ENCODE results near the gene SLC25A18. TPM values are rescaled to one million over a fixed set of nuclear protein-coding genes. Genes with fewer than 3 reads are reported as not detected.
A peak's percentile ranks its signal among the peaks of the same experiment; 100 is the strongest.
"Not testable (repeated sequence)": the region's sequence is repeated elsewhere in the genome, so short reads cannot be mapped to it uniquely, and the experiment has no call there.

Gene SLC25A18
- total RNA-seq, 1 donor from 2014 or later: 6.0 TPM

DNA sequence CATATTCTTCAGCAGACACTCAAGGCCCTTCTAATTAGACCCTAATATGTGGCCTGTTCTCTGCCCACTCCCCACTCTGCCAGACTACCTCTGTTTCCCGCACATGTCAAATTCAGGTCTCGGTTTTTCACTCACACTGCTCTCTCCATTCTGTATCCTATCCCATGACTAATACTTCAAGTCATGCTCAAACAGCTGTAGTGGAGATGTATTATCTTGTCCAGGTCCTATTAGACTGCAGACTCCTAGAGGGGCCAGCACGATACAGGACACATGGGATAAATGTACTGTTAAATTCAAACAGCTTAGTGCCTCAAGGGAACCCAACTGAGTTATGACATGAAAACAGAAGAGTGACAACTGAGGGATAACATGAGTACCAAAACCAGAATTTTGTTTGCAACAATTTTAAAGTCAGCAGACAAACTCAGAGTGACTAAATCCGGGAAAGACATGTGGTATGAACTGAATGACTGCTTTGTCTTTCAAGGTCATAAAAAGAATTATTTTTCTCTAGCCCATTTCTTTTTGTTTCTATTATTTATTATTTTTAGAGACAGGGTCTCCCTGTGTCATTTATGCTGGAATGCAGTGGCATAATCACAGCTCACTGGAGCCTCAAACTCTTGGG, 44.7 kb downstream of the SLC25A18 start:
- no peak for DNase-seq (ENCODE audit: low spot score)

DNA sequence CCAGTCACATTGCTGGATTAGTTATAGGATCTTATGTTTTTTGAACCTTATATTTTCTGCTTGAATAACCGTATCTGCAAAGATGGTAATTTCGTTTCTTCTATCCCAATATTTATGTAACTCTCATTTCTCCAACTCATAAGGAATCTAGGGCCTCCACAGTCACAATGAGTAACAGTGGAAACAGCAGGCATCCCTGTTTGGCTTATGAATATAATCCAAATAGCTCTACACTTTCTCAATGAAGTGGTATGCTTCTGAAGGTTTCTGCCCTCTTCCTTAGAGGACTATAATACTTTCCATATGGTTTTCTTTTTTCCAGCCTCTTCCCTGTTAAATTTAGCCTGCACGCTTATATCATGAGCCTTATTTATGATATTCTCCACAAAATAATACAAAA, 48.8 kb downstream of the SLC25A18 start:
- DNase-seq (ENCODE audit: low spot score): no peak

DNA sequence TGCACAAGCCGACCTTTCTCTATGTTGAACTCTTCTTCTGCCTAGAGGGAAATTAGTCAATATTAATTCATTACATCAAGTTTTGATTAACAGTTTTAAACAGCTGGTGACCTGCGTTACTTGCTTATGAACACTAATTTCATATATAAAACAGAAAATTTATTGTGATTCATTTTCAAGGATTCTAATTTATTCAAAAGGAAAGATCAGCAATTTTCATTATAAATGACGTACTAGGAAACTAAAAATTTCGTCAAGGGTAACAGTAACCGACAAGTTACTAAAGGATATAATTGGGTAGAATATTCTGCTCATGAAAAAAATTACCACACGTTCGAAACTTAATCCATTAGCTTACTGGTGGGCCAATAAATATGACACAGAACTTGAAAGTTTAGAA, 50.0 kb downstream of the SLC25A18 start:
- DNase-seq (ENCODE audit: low spot score): no peak

DNA sequence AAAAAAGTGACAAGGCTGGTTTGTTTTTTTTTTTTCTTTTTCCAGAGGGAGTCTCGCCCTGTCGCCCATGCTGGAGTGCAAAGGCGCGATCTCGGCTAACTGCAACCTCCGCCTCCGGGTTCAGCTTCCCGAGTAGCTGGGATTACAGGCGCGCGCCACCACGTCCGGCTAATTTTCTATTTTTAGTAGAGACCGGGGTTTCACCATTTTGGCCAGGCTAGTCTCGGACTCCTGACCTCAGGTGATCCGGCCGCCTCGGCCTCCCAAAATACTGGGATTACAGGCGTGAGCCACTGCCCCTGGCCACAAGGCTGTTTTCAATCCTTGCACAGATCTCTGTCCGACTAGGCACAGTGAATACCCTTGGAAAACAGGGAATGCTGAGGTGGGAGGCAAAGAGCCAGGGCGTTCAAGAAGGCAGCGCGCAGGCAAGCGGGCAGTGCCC, 64.7 kb downstream of the SLC25A18 start:
- DNase-seq (ENCODE audit: low spot score): no peak

DNA sequence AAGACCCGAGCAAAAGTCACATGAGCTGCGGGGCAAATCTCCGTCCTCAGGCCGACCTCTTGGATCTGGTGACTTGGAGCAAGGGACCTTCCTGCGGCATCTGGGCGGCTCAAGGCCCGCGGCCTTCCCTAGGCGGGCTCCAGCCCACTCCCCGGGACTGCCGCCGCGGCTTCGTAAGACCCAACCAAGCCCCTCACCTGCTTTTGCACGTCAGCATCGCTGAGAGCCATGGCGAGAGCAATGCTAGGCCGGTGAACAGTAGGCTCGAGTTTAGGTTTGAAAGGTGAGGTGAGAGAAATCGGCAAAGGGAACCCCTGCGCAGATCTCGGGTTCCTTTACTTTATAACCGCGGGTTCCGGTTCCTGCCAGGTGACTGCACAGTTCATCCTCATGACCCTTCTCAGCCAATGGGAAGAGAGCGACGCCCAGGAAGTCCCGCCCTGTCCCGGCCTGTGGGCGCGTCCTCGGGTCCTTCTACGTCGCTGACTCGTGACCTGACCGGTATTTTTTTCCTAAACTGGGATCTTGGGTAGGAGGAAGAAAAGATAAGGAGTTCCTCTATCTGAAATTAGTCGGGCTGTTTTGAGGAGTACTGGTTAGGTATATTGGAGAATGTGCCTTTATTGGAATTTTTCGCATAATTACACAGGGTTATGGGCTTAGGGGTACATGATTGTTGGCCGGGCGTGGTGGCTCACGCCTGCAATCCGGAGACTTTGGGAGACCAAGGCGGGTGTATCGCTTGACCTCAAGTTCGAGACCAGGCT, 65.3 kb downstream of the SLC25A18 start, which contains the start of gene ATP6V1E1:
ATP6V1E1 (minus strand) TSS at position 344 of the 767 bp plus-strand sequence; CDS start at position 230, 114 bp downstream.
- DNase-seq (ENCODE audit: low spot score): peak; percentile 99

DNA sequence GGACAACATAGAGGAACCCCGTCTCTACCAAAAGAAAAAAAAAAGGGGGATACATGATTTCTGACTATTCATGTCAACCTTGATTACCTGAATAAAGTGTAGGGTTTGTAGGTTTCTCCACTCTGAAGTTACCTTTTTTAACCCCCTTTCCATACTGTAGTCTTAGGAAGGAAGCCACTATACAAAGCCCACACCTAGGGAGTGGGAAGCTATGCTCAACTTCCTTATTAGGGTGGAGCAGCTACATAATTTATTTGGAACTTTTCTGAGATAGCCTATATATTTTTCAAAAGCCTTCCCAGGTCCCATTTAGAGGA, 65.8 kb downstream of the SLC25A18 start:
- no peak for DNase-seq (ENCODE audit: low spot score)

GRCh38 chr22:17629641-17630040, 66.3 kb downstream of the SLC25A18 start:
- DNase-seq (ENCODE audit: low spot score): no peak

GRCh38 chr22:17631076-17631565, 67.8 kb downstream of the SLC25A18 start:
- DNase-seq (ENCODE audit: low spot score): no peak

DNA sequence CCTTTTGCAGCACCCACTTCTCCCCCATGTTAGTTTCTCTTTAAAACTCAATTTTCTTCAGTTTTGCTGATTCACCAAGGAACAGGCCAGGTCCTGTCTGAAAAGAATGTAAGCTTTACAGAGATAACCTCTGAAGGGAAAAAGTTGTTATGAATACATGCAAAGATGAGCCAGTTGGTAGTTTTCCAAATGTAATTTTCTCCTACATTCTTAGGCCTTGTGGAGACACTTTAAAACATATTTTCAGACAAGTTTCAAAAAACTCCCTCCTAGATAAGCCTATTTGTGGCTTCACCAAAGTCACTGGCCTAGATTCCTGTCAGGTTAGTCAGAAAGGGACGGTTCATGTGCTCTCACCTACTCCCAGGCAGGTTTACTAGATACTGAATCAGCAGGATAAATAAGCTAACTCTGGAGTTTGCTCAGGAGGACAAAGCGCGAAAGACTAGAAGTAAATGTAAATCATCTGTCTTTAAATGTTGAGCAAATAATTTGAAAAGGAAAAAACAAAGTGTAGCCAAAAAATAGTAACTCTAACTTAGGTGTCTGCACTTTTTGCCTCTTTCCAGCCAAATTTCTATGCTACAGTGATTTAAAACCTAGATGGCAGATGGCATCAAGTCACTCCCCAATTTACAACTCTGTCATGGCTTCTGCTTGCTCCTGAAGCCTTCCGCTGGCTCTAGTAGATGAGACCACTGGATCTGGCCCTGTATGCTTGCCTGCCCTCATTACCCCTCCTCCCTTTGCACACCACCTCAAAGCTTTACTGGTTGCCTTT, 70.1 kb downstream of the SLC25A18 start:
- peak; percentile 86 for DNase-seq (ENCODE audit: low spot score)

DNA sequence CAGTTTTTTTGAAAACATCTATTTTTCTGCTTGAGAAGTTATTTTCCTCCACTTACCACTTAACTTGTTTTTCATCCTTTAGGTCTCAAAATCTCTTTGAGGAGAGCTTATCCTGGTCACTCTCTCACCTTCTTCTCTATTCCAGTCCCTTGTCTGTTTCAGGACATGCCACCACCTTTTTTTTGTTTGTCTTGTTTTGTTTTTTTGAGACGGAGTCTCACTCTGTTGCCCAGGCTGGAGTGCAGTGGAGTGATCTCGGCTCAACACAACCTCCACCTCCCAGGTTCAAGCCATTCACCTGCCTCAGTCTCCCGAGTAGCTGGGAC, 70.7 kb downstream of the SLC25A18 start:
- no peak for DNase-seq (ENCODE audit: low spot score)

GRCh38 chr22:17634696-17635095, 71.4 kb downstream of the SLC25A18 start:
- DNase-seq (ENCODE audit: low spot score): no peak

- not testable (repeated sequence) for DNase-seq (ENCODE audit: low spot score)
Observed at GRCh38 chr22:17636850-17637249, 73.6 kb downstream of the SLC25A18 start.

- DNase-seq (ENCODE audit: low spot score): no peak
Observed at GRCh38 chr22:17637490-17638181, 74.3 kb downstream of the SLC25A18 start.

DNA sequence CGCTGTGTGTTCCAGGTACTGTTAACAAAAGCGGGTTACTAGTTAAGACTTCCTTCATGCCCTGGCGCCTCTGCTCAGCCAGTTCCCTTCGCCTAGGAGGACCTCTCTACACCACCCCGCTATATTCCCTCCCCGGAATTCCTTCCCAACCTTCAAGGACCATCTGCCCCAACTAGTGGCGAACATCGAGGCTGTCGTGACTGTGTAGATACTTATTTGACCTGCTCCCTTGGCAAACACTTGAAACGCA, 74.8 kb downstream of the SLC25A18 start:
- no peak for DNase-seq (ENCODE audit: low spot score)

DNA sequence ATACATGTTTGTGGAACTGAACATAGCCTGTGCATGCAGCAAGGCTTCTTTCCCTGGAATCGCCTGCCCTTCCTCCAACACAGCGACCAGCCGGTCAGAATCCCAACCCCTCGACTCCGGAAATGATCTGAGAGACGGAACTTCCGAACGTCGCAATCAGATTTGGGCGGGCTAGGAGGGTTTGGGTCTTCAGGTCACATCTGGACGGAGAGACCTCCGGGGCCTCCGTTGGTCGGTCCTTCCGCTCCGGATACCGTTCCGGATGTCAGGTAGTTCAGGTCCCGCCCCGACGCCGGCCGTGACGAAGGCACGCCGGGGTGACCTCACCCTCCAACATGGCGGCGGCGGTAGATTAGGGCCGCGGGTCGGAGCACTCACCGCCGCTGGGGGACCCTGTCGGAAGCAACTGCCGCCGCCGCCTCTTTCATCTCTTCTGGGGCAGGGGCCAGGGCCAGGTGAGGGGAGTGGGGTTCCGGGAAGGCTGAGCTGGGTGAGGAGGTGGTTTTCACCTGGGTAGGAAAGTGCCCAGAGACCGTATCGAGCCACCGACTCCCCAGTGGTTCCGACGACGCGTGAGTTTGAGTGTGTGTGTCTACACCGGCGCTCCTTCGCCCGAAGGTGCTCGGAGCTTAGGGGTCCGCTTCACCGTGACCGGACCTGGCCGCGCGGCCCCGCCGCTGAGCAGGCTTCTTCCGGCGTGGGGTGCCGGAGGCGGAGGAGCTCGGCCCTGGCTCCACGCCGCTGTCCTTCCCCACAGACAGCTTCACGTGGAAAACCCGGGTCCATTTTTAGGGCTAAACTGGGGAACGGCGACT, 75.3 kb downstream of the SLC25A18 start, which contains the start of gene BCL2L13:
BCL2L13 (plus strand) TSS at position 326 of the 815 bp plus-strand sequence. CDS start 16,955 bp downstream, outside the sequence.
- peak; percentile 94 for DNase-seq (ENCODE audit: low spot score)

DNA sequence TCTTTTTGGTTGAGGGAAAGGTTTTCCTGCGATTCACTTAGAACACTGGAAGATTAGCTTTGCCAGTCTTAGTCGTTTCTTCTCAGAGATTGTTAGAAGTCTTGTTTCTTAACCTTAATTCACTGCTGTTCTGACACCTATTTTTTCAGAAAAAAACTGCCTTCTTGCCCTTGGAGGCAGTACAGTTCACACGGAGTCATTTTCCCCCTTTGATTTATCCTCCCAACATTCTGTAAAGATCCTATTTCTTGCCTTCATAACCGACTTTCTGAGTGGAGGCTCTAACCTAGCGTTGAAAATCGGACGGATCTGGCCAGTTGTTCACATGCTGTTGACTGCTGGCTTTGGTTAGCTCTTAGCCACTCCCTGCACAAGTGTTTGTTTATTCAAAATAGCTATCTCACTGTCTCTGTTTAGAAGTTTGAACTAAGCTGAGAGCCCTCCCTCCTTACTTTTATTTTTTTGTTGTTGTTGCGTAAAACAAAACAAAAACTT, 76.0 kb downstream of the SLC25A18 start:
- peak; percentile 44 for DNase-seq (ENCODE audit: low spot score)

Other genes starting within 250 kb of the SLC25A18 start
- 1.2 TPM for gene CECR2, start 194.0 kb upstream of the SLC25A18 start, total RNA-seq (ENCODE audit: insufficient read depth, low replicate concordance)
- gene ATP6V1E1, start 65.3 kb downstream of the SLC25A18 start, total RNA-seq (ENCODE audit: insufficient read depth, low replicate concordance): 80.7 TPM
- 71.7 TPM for gene BCL2L13, start 75.3 kb downstream of the SLC25A18 start, total RNA-seq (ENCODE audit: insufficient read depth, low replicate concordance)
- gene BID, start 211.0 kb downstream of the SLC25A18 start, total RNA-seq (ENCODE audit: insufficient read depth, low replicate concordance): 61.2 TPM